ENCODE data around the gene SPATS2L.

DNA sequence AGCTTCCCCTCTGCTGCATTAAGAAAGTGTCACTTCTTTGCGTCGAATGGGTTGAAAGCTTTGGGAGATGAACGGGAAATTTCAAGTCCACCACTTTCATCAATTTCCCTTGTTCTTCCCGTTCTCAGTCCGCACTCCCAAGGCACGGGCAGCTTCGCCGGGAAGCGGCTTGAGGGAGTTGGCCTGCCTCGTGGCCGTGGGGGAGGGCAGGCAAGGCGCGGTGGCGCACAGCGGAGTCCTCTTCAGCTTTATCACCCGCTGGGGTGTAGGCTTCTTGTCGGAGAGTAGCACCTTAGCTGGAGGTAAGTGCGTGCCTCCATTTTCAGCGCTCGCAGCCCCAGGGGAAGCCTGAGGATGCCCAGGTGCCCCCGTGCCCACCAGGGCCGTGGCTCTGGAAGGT lies 183.5 kb downstream of the SPATS2L start:
- no peak for TF ChIP-seq POLR2A (IDR thresholded peaks at IDR 0.05)
- TF ChIP-seq, protein P1, sequence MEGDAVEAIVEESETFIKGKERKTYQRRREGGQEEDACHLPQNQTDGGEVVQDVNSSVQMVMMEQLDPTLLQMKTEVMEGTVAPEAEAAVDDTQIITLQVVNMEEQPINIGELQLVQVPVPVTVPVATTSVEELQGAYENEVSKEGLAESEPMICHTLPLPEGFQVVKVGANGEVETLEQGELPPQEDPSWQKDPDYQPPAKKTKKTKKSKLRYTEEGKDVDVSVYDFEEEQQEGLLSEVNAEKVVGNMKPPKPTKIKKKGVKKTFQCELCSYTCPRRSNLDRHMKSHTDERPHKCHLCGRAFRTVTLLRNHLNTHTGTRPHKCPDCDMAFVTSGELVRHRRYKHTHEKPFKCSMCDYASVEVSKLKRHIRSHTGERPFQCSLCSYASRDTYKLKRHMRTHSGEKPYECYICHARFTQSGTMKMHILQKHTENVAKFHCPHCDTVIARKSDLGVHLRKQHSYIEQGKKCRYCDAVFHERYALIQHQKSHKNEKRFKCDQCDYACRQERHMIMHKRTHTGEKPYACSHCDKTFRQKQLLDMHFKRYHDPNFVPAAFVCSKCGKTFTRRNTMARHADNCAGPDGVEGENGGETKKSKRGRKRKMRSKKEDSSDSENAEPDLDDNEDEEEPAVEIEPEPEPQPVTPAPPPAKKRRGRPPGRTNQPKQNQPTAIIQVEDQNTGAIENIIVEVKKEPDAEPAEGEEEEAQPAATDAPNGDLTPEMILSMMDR (IDR thresholded peaks at IDR 0.05), result no peak
